HG03558 (cell line): ENCODE results near the gene TLE6.

Experiments
- ATAC-seq: cut with Tn5 transposase; IDR thresholded peaks from one replicate; pipeline ENCODE4 v1.9.1; 2021; ENCODE audit warnings: moderate number of reproducible peaks; ENCODE audit not compliant: unreplicated experiment; ENCODE audit errors: extremely low read depth

TLE6 gene

GRCh38 chr19:3041761-3042620 lies 64.6 kb downstream of the TLE6 start:
- no peak for ATAC-seq

GRCh38 chr19:3042621-3043267 lies 65.4 kb downstream of the TLE6 start:
- ATAC-seq, result no peak
